WTC11 (cell line): ENCODE results near the gene IDE. TPM values are rescaled to one million over a fixed set of nuclear protein-coding genes. Genes with fewer than 3 reads are reported as not detected.

Source experiments
- ATAC-seq: fragments of 200-7000 bp; cut with Tn5 transposase; 2 replicates; pipeline ENCODE4 v1.10.0; 2021; ENCODE audit warnings: mild to moderate bottlenecking, moderate library complexity
- CTCF ChIA-PET: fragments of 300-600 bp; sonication (Branson Sonifier 250); formaldehyde crosslinking; loops from one replicate; lab custom pipeline; 2021; ENCODE audit warnings: antibody characterized with exemption; lab: Charles Lee
- POLR2A ChIA-PET: fragments of 350-600 bp; sonication (Branson Sonifier 250); formaldehyde crosslinking; loops from one replicate; lab custom pipeline; 2021; ENCODE audit warnings: antibody characterized with exemption; lab: Charles Lee
- DNase-seq: peaks from one replicate; pipeline ENCODE4 v3.0.0; 2021; ENCODE audit warnings: low spot score
- H3K27ac Mint-ChIP-seq: 2 replicates; pipeline ENCODE4 v1.8.0; 2021; ENCODE audit warnings: mixed read lengths
- H3K27me3 Mint-ChIP-seq: 2 replicates; pipeline ENCODE4 v1.8.0; 2021; ENCODE audit warnings: low read depth, mild to moderate bottlenecking, moderate library complexity, mixed read lengths
- H3K36me3 Mint-ChIP-seq: 2 replicates; pipeline ENCODE4 v1.8.0; 2021; ENCODE audit warnings: mixed read lengths
- H3K4me1 Mint-ChIP-seq: 2 replicates; pipeline ENCODE4 v1.8.0; 2022; ENCODE audit warnings: mixed read lengths
- H3K4me3 Mint-ChIP-seq: 2 replicates; pipeline ENCODE4 v1.8.0; 2021; ENCODE audit warnings: mild to moderate bottlenecking, moderate library complexity, mixed read lengths
- H3K9me3 Mint-ChIP-seq: 2 replicates; pipeline ENCODE4 v1.8.0; 2021; ENCODE audit warnings: mixed read lengths
- ELF4 ChIP-seq: sonication (generic); formaldehyde crosslinking; IDR thresholded peaks from 2 replicates; pipeline ENCODE4 v1.8.1; 2022; ENCODE audit warnings: low read depth, mild to moderate bottlenecking, moderate library complexity, missing genetic modification reagents
- FOXK1 ChIP-seq: sonication (generic); formaldehyde crosslinking; IDR thresholded peaks from 2 replicates; pipeline ENCODE4 v1.8.0; 2022; ENCODE audit warnings: mild to moderate bottlenecking, moderate library complexity, missing genetic modification reagents
- GRHL2 ChIP-seq: fragments of 250-450 bp; sonication (Bioruptor Pico); IDR thresholded peaks from 2 replicates; pipeline ENCODE4 v1.8.0; 2022; ENCODE audit warnings: mild to moderate bottlenecking, moderate library complexity; ENCODE audit not compliant: insufficient replicate concordance, severe bottlenecking
- JAZF1 ChIP-seq: fragments of 250-450 bp; sonication (Bioruptor Pico); IDR thresholded peaks from 2 replicates; pipeline ENCODE4 v1.9.0; 2021; ENCODE audit warnings: moderate library complexity, mild to moderate bottlenecking, inconsistent platforms
- RORB ChIP-seq: fragments of 250-450 bp; sonication (Bioruptor Pico); IDR thresholded peaks from 2 replicates; pipeline ENCODE4 v1.9.0; 2021; ENCODE audit warnings: mild to moderate bottlenecking
- SMAD4 ChIP-seq: sonication (generic); formaldehyde crosslinking; IDR thresholded peaks from 2 replicates; pipeline ENCODE4 v1.8.0; 2022; ENCODE audit warnings: mild to moderate bottlenecking, missing genetic modification reagents
- TEAD1 ChIP-seq: sonication (generic); formaldehyde crosslinking; IDR thresholded peaks from 2 replicates; pipeline ENCODE4 v1.8.0; 2022; ENCODE audit warnings: mild to moderate bottlenecking, missing genetic modification reagents
- ZNF138 ChIP-seq: sonication (generic); formaldehyde crosslinking; conservative IDR thresholded peaks from 2 replicates; pipeline ENCODE4 v1.8.1; 2022; ENCODE audit warnings: mild to moderate bottlenecking, moderate library complexity, missing genetic modification reagents
- ZNF232 ChIP-seq: sonication (generic); formaldehyde crosslinking; IDR thresholded peaks from 2 replicates; pipeline ENCODE4 v1.8.0; 2022; ENCODE audit warnings: mild to moderate bottlenecking, missing genetic modification reagents
- ZNF396 ChIP-seq: fragments of 250-450 bp; sonication (Bioruptor Pico); IDR thresholded peaks from 2 replicates; pipeline ENCODE4 v1.8.0; 2021; ENCODE audit warnings: mild to moderate bottlenecking, moderate library complexity, borderline replicate concordance
- ZNF671 ChIP-seq: fragments of 250-450 bp; sonication (Bioruptor Pico); IDR thresholded peaks from 2 replicates; pipeline ENCODE4 v1.8.0; 2021; ENCODE audit warnings: mild to moderate bottlenecking
- total RNA-seq: library from RNA; stranded (reverse); gene quantifications from 3 replicates; pipeline ENCODE4 v1.2.3, GENCODE V29; 2021
- TF ChIP-seq, protein P1 (sequence below): sonication (generic); formaldehyde crosslinking; IDR thresholded peaks from 2 replicates; pipeline ENCODE4 v1.8.1; 2023; ENCODE audit warnings: mild to moderate bottlenecking, missing genetic modification reagents, moderate library complexity
- TF ChIP-seq, protein P2 (sequence below): sonication (generic); formaldehyde crosslinking; IDR thresholded peaks from 2 replicates; pipeline ENCODE4 v1.8.1; 2022; ENCODE audit warnings: mild to moderate bottlenecking, moderate library complexity, missing genetic modification reagents
- TF ChIP-seq, protein P3 (sequence below): fragments of 250-450 bp; sonication (Bioruptor Pico); IDR thresholded peaks from 2 replicates; pipeline ENCODE4 v1.9.0; 2021; ENCODE audit warnings: mild to moderate bottlenecking, borderline replicate concordance
- TF ChIP-seq, protein P4 (sequence below): sonication (generic); formaldehyde crosslinking; IDR thresholded peaks from 2 replicates; pipeline ENCODE4 v1.8.0; 2023; ENCODE audit warnings: mild to moderate bottlenecking, missing genetic modification reagents
- TF ChIP-seq, protein P5 (sequence below): sonication (generic); formaldehyde crosslinking; conservative IDR thresholded peaks from 2 replicates; pipeline ENCODE4 v1.8.1; 2023; ENCODE audit warnings: mild to moderate bottlenecking, low read depth, missing genetic modification reagents, moderate library complexity
- TF ChIP-seq, protein P6 (sequence below): sonication (generic); formaldehyde crosslinking; IDR thresholded peaks from 2 replicates; pipeline ENCODE4 v1.8.1; 2022; ENCODE audit warnings: low read depth, missing genetic modification reagents, borderline replicate concordance
- TF ChIP-seq, protein P7 (sequence below): sonication (generic); formaldehyde crosslinking; IDR thresholded peaks from 2 replicates; pipeline ENCODE4 v1.8.0; 2022; ENCODE audit warnings: mild to moderate bottlenecking, missing genetic modification reagents
- TF ChIP-seq, protein P8 (sequence below): fragments of 250-450 bp; sonication (Bioruptor Pico); IDR thresholded peaks from 2 replicates; pipeline ENCODE4 v1.9.0; 2021; ENCODE audit warnings: mild to moderate bottlenecking

Gene IDE
- total RNA-seq, 1 experiment from 2014 or later: 50.5 TPM

DNA sequence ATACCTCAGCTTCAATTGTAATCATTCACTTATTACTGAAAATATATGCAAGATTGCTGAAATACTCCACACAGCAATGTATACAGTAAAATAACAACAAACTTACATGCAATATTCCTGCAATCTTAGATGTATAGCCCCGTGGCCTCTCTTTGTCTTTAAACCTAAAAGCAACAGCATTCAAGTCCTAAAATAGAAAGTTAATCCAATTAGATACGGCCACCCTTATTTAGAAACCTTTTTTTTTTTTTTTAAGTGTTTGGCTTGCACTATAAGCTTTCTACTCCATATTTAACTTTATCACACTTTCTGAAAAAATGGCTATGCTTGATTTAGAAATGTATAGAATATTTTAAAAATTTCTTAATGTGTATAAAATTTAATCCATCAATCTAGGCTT, 67.6 kb downstream of the IDE start:
- no peak overlapping the region for H3K27ac Mint-ChIP-seq
- TF ChIP-seq, protein P1, sequence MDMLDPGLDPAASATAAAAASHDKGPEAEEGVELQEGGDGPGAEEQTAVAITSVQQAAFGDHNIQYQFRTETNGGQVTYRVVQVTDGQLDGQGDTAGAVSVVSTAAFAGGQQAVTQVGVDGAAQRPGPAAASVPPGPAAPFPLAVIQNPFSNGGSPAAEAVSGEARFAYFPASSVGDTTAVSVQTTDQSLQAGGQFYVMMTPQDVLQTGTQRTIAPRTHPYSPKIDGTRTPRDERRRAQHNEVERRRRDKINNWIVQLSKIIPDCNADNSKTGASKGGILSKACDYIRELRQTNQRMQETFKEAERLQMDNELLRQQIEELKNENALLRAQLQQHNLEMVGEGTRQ (CRISPR knock-in tag): no peak
- TF ChIP-seq ELF4 (CRISPR knock-in tag): no peak
- no peak for TF ChIP-seq FOXK1
- no peak for TF ChIP-seq GRHL2 (CRISPR knock-in tag)
- TF ChIP-seq, protein P2, sequence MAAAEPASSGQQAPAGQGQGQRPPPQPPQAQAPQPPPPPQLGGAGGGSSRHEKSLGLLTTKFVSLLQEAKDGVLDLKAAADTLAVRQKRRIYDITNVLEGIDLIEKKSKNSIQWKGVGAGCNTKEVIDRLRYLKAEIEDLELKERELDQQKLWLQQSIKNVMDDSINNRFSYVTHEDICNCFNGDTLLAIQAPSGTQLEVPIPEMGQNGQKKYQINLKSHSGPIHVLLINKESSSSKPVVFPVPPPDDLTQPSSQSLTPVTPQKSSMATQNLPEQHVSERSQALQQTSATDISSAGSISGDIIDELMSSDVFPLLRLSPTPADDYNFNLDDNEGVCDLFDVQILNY: no peak
- TF ChIP-seq, all 79 proteins: peak for 0
- Mint-ChIP-seq H3K36me3 (peaks cover 29% of the 10 kb centered on the region), H3K9me3 (no peaks in the 10 kb centered on the region), H3K4me3 (no peak overlapping the region), H3K27me3 (no peaks in the 10 kb centered on the region), H3K4me1 (no peaks in the 10 kb centered on the region)
- CTCF ChIA-PET: no interaction called here
- DNase-seq (no peak), ATAC-seq (no peak)
- POLR2A ChIA-PET: no interaction called here

DNA sequence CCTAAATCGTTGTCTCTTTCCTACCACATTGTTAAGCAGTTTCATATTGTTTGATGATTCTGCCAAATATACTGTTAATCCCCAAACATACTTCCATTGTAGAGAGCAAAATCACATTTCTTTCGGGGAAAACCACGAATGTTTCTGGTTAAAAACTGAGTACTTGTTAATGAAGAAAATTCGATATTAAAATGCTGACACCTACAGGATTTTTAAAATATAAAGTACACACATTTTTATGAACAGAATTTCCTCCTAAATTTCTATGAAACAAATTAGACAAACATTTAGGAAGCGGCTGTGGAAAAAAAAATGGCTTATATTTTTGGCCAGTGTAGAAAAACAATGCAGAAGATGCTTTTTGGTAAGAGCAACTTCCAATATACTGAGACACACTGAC, 68.8 kb downstream of the IDE start:
- DNase-seq (no peak), ATAC-seq (no peak)
- ChIA-PET POLR2A (no interaction called here), CTCF (no interaction called here)
- Mint-ChIP-seq H3K27me3 (no peaks in the 10 kb centered on the region), H3K9me3 (no peaks in the 10 kb centered on the region), H3K4me3 (no peak overlapping the region), H3K27ac (no peak overlapping the region), H3K36me3 (peaks cover 33% of the 10 kb centered on the region), H3K4me1 (no peaks in the 10 kb centered on the region)
- TF ChIP-seq ZNF396 (CRISPR knock-in tag): no peak
- TF ChIP-seq, protein P3, sequence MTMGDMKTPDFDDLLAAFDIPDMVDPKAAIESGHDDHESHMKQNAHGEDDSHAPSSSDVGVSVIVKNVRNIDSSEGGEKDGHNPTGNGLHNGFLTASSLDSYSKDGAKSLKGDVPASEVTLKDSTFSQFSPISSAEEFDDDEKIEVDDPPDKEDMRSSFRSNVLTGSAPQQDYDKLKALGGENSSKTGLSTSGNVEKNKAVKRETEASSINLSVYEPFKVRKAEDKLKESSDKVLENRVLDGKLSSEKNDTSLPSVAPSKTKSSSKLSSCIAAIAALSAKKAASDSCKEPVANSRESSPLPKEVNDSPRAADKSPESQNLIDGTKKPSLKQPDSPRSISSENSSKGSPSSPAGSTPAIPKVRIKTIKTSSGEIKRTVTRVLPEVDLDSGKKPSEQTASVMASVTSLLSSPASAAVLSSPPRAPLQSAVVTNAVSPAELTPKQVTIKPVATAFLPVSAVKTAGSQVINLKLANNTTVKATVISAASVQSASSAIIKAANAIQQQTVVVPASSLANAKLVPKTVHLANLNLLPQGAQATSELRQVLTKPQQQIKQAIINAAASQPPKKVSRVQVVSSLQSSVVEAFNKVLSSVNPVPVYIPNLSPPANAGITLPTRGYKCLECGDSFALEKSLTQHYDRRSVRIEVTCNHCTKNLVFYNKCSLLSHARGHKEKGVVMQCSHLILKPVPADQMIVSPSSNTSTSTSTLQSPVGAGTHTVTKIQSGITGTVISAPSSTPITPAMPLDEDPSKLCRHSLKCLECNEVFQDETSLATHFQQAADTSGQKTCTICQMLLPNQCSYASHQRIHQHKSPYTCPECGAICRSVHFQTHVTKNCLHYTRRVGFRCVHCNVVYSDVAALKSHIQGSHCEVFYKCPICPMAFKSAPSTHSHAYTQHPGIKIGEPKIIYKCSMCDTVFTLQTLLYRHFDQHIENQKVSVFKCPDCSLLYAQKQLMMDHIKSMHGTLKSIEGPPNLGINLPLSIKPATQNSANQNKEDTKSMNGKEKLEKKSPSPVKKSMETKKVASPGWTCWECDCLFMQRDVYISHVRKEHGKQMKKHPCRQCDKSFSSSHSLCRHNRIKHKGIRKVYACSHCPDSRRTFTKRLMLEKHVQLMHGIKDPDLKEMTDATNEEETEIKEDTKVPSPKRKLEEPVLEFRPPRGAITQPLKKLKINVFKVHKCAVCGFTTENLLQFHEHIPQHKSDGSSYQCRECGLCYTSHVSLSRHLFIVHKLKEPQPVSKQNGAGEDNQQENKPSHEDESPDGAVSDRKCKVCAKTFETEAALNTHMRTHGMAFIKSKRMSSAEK (CRISPR knock-in tag): no peak
- no peak for TF ChIP-seq ZNF232 (CRISPR knock-in tag)
- no peak for TF ChIP-seq SMAD4 (CRISPR knock-in tag)
- TF ChIP-seq GRHL2 (CRISPR knock-in tag): no peak
- TF ChIP-seq TEAD1 (CRISPR knock-in tag): no peak
- TF ChIP-seq, protein P4, sequence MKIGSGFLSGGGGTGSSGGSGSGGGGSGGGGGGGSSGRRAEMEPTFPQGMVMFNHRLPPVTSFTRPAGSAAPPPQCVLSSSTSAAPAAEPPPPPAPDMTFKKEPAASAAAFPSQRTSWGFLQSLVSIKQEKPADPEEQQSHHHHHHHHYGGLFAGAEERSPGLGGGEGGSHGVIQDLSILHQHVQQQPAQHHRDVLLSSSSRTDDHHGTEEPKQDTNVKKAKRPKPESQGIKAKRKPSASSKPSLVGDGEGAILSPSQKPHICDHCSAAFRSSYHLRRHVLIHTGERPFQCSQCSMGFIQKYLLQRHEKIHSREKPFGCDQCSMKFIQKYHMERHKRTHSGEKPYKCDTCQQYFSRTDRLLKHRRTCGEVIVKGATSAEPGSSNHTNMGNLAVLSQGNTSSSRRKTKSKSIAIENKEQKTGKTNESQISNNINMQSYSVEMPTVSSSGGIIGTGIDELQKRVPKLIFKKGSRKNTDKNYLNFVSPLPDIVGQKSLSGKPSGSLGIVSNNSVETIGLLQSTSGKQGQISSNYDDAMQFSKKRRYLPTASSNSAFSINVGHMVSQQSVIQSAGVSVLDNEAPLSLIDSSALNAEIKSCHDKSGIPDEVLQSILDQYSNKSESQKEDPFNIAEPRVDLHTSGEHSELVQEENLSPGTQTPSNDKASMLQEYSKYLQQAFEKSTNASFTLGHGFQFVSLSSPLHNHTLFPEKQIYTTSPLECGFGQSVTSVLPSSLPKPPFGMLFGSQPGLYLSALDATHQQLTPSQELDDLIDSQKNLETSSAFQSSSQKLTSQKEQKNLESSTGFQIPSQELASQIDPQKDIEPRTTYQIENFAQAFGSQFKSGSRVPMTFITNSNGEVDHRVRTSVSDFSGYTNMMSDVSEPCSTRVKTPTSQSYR (CRISPR knock-in tag): no peak
- TF ChIP-seq RORB (CRISPR knock-in tag): no peak
- TF ChIP-seq ZNF138: no peak
- TF ChIP-seq, protein P5, sequence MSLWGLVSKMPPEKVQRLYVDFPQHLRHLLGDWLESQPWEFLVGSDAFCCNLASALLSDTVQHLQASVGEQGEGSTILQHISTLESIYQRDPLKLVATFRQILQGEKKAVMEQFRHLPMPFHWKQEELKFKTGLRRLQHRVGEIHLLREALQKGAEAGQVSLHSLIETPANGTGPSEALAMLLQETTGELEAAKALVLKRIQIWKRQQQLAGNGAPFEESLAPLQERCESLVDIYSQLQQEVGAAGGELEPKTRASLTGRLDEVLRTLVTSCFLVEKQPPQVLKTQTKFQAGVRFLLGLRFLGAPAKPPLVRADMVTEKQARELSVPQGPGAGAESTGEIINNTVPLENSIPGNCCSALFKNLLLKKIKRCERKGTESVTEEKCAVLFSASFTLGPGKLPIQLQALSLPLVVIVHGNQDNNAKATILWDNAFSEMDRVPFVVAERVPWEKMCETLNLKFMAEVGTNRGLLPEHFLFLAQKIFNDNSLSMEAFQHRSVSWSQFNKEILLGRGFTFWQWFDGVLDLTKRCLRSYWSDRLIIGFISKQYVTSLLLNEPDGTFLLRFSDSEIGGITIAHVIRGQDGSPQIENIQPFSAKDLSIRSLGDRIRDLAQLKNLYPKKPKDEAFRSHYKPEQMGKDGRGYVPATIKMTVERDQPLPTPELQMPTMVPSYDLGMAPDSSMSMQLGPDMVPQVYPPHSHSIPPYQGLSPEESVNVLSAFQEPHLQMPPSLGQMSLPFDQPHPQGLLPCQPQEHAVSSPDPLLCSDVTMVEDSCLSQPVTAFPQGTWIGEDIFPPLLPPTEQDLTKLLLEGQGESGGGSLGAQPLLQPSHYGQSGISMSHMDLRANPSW (CRISPR knock-in tag): no peak
- no peak for TF ChIP-seq ZNF671
- TF ChIP-seq, protein P6, sequence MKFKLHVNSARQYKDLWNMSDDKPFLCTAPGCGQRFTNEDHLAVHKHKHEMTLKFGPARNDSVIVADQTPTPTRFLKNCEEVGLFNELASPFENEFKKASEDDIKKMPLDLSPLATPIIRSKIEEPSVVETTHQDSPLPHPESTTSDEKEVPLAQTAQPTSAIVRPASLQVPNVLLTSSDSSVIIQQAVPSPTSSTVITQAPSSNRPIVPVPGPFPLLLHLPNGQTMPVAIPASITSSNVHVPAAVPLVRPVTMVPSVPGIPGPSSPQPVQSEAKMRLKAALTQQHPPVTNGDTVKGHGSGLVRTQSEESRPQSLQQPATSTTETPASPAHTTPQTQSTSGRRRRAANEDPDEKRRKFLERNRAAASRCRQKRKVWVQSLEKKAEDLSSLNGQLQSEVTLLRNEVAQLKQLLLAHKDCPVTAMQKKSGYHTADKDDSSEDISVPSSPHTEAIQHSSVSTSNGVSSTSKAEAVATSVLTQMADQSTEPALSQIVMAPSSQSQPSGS (CRISPR knock-in tag): no peak
- TF ChIP-seq, protein P7, sequence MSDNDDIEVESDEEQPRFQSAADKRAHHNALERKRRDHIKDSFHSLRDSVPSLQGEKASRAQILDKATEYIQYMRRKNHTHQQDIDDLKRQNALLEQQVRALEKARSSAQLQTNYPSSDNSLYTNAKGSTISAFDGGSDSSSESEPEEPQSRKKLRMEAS (CRISPR knock-in tag): no peak
- TF ChIP-seq JAZF1 (CRISPR knock-in tag): no peak
- TF ChIP-seq, protein P8, sequence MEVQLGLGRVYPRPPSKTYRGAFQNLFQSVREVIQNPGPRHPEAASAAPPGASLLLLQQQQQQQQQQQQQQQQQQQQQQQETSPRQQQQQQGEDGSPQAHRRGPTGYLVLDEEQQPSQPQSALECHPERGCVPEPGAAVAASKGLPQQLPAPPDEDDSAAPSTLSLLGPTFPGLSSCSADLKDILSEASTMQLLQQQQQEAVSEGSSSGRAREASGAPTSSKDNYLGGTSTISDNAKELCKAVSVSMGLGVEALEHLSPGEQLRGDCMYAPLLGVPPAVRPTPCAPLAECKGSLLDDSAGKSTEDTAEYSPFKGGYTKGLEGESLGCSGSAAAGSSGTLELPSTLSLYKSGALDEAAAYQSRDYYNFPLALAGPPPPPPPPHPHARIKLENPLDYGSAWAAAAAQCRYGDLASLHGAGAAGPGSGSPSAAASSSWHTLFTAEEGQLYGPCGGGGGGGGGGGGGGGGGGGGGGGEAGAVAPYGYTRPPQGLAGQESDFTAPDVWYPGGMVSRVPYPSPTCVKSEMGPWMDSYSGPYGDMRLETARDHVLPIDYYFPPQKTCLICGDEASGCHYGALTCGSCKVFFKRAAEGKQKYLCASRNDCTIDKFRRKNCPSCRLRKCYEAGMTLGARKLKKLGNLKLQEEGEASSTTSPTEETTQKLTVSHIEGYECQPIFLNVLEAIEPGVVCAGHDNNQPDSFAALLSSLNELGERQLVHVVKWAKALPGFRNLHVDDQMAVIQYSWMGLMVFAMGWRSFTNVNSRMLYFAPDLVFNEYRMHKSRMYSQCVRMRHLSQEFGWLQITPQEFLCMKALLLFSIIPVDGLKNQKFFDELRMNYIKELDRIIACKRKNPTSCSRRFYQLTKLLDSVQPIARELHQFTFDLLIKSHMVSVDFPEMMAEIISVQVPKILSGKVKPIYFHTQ (CRISPR knock-in tag): no peak
